ENCODE measurements around the gene CATSPER1. TPM values are rescaled to one million over a fixed set of nuclear protein-coding genes. Genes with fewer than 3 reads are reported as not detected.
A peak's percentile ranks its signal among the peaks of the same experiment; 100 is the strongest.

CATSPER1 gene
- total RNA-seq, 2 donors from 2014 or later, result not detected

- peaks cover 54% of the 10 kb centered on the region for H3K36me3 Mint-ChIP-seq (ENCODE audit: low read depth)
- H3K4me3 Mint-ChIP-seq, result peak overlapping the region; percentile 75
- DNase-seq, result peak; percentile 26
- peaks cover 25% of the 10 kb centered on the region for H3K4me1 Mint-ChIP-seq
- no peak for TF ChIP-seq CTCF (conservative IDR thresholded peaks at IDR 0.05)
- peaks cover 56% of the 10 kb centered on the region for H3K36me3 ChIP-seq (ENCODE audit: control insufficient read depth, insufficient read depth, low read length)
- no peaks in the 10 kb centered on the region for H3K9me3 ChIP-seq (ENCODE audit: control insufficient read depth, low read length)
- no peak overlapping the region for H3K27ac ChIP-seq (ENCODE audit: low read depth, low read length)
- peaks cover 5% of the 10 kb centered on the region for H3K4me1 ChIP-seq (ENCODE audit: control insufficient read depth, insufficient read depth, low read length)
- WGBS, 2 experiments (ENCODE audit: insufficient coverage in 1 of 2, insufficient read length in 1 of 2), result 95% methylated on average over 8 of the region's 8 CpGs
- H3K4me3 ChIP-seq (ENCODE audit: low read length), result peak overlapping the region; percentile 85
- H3K27ac Mint-ChIP-seq, result no peak overlapping the region
- H3K9me3 Mint-ChIP-seq, result no peaks in the 10 kb centered on the region
- H3K27me3 ChIP-seq (ENCODE audit: control insufficient read depth, insufficient read depth, low read length, poor library complexity, severe bottlenecking), result no peaks in the 10 kb centered on the region
- no peak overlapping the region for H3K9ac ChIP-seq (ENCODE audit: extremely low read depth, low read length, poor library complexity, severe bottlenecking)
- no peaks in the 10 kb centered on the region for H3K27me3 Mint-ChIP-seq (ENCODE audit: insufficient read depth)
Observed at GRCh38 chr11:66072518-66072917, 46.2 kb upstream of the CATSPER1 start.

- peak overlapping the region; percentile 75 for H3K4me3 Mint-ChIP-seq
- Histone ChIP-seq H3K36me3 (ENCODE audit: control insufficient read depth, insufficient read depth, low read length) (peaks cover 56% of the 10 kb centered on the region), H3K4me3 (ENCODE audit: low read length) (peak overlapping the region; percentile 85), H3K4me1 (ENCODE audit: control insufficient read depth, insufficient read depth, low read length) (peaks cover 5% of the 10 kb centered on the region), H3K27ac (ENCODE audit: low read depth, low read length) (no peak overlapping the region), H3K27me3 (ENCODE audit: control insufficient read depth, insufficient read depth, low read length, poor library complexity, severe bottlenecking) (no peaks in the 10 kb centered on the region), H3K9ac (ENCODE audit: extremely low read depth, low read length, poor library complexity, severe bottlenecking) (no peak overlapping the region), H3K9me3 (ENCODE audit: control insufficient read depth, low read length) (no peaks in the 10 kb centered on the region)
- TF ChIP-seq CTCF (conservative IDR thresholded peaks at IDR 0.05), result no peak
- WGBS, 2 experiments (ENCODE audit: insufficient coverage in 1 of 2, insufficient read length in 1 of 2), result 100% methylated on average over 2 of the region's 3 CpGs; no CpG with 5 or more reads in 1 of the 2 experiments
- peaks cover 56% of the 10 kb centered on the region for H3K36me3 Mint-ChIP-seq (ENCODE audit: low read depth)
- peaks cover 25% of the 10 kb centered on the region for H3K4me1 Mint-ChIP-seq
- DNase-seq, result peak; percentile 10
- no peaks in the 10 kb centered on the region for H3K9me3 Mint-ChIP-seq
- no peaks in the 10 kb centered on the region for H3K27me3 Mint-ChIP-seq (ENCODE audit: insufficient read depth)
- no peak overlapping the region for H3K27ac Mint-ChIP-seq
Observed at GRCh38 chr11:66072081-66072480, 45.8 kb upstream of the CATSPER1 start.

- Histone ChIP-seq H3K27me3 (ENCODE audit: control insufficient read depth, insufficient read depth, low read length, poor library complexity, severe bottlenecking) (no peaks in the 10 kb centered on the region), H3K36me3 (ENCODE audit: control insufficient read depth, insufficient read depth, low read length) (peaks cover 60% of the 10 kb centered on the region), H3K4me3 (ENCODE audit: low read length) (peak overlapping the region; percentile 85), H3K4me1 (ENCODE audit: control insufficient read depth, insufficient read depth, low read length) (peaks cover 5% of the 10 kb centered on the region), H3K9ac (ENCODE audit: extremely low read depth, low read length, poor library complexity, severe bottlenecking) (peak overlapping the region; percentile 62), H3K27ac (ENCODE audit: low read depth, low read length) (no peak overlapping the region), H3K9me3 (ENCODE audit: control insufficient read depth, low read length) (no peaks in the 10 kb centered on the region)
- Mint-ChIP-seq H3K4me3 (peak overlapping the region; percentile 75), H3K27ac (peak overlapping the region; percentile 50), H3K27me3 (ENCODE audit: insufficient read depth) (no peaks in the 10 kb centered on the region), H3K9me3 (no peaks in the 10 kb centered on the region), H3K36me3 (ENCODE audit: low read depth) (peaks cover 57% of the 10 kb centered on the region), H3K4me1 (peaks cover 25% of the 10 kb centered on the region)
- TF ChIP-seq CTCF (conservative IDR thresholded peaks at IDR 0.05), result no peak
- DNase-seq, result no peak
- 36 to 69% methylated on average over 1 of the region's 2 CpGs for WGBS, 2 experiments (ENCODE audit: insufficient coverage in 1 of 2, insufficient read length in 1 of 2)
Observed at GRCh38 chr11:66071381-66071801, 45.1 kb upstream of the CATSPER1 start.
